LNCaP clone FGC (cell line): ENCODE data around the gene LMX1A.
A peak's percentile ranks its signal among the peaks of the same experiment; 100 is the strongest.

Experiments
- DNase-seq: peaks from one replicate; pipeline ENCODE4 v3.0.0-alpha.2; 2011; ENCODE audit warnings: low read depth
- H3K4me3 ChIP-seq: 2 replicates; pipeline ENCODE4 v1.5.1; 2011; ENCODE audit warnings: mild to moderate bottlenecking, low read depth, low read length, control low read depth
- TF ChIP-seq, protein P1 (sequence below): IDR thresholded peaks from 2 replicates; pipeline ENCODE4 v1.5.1; 2012; ENCODE audit warnings: mild to moderate bottlenecking; ENCODE audit not compliant: control insufficient read depth, insufficient read depth; ENCODE audit errors: extremely low read depth

LMX1A gene

DNA sequence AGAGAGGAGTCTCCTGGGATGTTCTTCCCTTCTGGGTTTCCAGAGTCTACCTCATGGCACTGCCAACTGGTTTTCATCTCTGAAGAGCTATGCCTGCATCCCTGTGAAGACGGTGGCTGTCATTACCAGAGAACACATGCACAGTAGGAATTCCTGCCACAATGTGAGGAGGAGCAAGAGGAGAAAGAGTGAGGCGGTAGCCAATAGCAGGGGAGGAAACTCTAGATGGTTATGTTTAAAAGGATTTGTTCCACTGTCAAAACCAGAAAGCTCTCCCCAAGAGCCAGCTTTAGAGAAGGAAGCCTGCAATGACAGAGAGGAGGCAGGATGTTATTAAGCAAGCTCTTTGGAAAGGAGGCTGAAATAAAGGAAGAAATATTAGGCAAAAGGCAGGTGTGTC lies 12.3 kb downstream of the LMX1A start:
- TF ChIP-seq, protein P1, sequence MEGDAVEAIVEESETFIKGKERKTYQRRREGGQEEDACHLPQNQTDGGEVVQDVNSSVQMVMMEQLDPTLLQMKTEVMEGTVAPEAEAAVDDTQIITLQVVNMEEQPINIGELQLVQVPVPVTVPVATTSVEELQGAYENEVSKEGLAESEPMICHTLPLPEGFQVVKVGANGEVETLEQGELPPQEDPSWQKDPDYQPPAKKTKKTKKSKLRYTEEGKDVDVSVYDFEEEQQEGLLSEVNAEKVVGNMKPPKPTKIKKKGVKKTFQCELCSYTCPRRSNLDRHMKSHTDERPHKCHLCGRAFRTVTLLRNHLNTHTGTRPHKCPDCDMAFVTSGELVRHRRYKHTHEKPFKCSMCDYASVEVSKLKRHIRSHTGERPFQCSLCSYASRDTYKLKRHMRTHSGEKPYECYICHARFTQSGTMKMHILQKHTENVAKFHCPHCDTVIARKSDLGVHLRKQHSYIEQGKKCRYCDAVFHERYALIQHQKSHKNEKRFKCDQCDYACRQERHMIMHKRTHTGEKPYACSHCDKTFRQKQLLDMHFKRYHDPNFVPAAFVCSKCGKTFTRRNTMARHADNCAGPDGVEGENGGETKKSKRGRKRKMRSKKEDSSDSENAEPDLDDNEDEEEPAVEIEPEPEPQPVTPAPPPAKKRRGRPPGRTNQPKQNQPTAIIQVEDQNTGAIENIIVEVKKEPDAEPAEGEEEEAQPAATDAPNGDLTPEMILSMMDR = no peak
- no peak for DNase-seq
- H3K4me3 ChIP-seq = no peak overlapping the region

- no peak for DNase-seq
- no peak overlapping the region for H3K4me3 ChIP-seq
- TF ChIP-seq, protein P1 = no peak
Measured at GRCh38 chr1:165342587-165342986, 13.9 kb downstream of the LMX1A start.

GRCh38 chr1:165342168-165342567 lies 14.3 kb downstream of the LMX1A start:
- no peak for DNase-seq
- no peak overlapping the region for H3K4me3 ChIP-seq
- TF ChIP-seq, protein P1 = no peak

- TF ChIP-seq, protein P1 = no peak
Measured at GRCh38 chr1:165339164-165339563, 17.4 kb downstream of the LMX1A start.

DNA sequence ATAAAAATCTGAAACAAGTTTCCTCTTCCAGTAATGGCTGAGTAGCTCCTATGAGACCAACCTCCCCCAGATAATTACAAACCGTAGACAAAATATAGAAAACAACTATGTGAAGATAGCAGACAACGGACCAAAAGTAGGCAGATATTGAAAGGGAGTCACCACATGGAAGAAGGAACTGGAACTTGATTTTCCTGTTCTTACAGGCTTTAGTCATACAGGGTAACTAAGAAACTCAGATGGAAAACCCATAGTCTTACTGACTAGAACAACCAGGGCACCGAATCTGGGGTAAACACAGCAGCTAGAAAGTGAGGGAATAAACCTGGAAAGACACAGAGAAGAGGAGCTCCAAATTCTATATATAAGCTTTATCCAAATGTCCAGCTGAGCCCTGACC lies 26.0 kb downstream of the LMX1A start:
- DNase-seq = no peak
- TF ChIP-seq, protein P1 = no peak
- H3K4me3 ChIP-seq = no peak overlapping the region

More at GRCh38 chr1:165339164-165339563, 17.4 kb downstream of the LMX1A start:
- no peak for DNase-seq
- no peak overlapping the region for H3K4me3 ChIP-seq

DNA sequence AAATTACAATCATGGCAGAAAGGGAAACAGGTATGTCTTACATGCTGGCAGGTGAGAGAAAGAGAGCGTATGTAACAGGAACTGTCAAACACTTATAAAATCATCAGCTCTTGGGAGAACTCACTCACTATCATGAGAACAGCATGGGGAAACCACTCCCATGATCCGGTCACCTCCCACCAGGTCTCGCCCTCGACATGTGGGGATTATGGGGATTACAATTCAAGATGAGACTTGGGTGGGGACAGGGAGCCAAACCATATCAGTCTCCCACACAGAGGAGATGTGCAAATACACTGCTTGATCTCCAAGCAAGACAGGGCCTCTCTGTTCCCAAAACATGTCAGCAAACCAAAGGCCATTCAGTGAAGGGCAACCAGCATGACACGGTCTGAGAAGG lies 27.4 kb downstream of the LMX1A start:
- no peak for DNase-seq
- no peak overlapping the region for H3K4me3 ChIP-seq
- TF ChIP-seq, protein P1 = no peak

DNA sequence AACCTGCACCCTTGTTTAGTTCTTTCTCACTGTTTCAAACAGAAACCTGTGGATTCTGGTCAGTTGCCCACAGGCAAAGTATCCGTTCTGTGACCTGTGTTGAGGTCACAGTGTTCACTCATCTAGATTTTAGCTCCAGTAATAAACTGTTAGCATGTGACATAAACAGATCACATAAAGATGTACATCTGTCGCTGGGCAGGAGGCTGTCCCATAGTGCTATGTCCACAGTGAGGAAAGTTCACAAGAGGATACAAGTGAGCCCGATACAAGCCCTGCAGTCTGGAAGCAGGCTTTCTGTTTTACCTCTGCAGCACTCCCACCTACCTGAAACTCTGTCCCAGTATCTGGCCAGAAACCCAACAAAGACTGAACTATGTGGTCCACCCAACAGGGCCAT lies 28.4 kb downstream of the LMX1A start:
- DNase-seq = peak; percentile 66
- TF ChIP-seq, protein P1 = no peak
- H3K4me3 ChIP-seq = no peak overlapping the region
